Activated CD8-positive, alpha-beta T cell treated with anti-CD3 and anti-CD28 coated beads for 36 hours (primary cell): Measurements from ENCODE around the gene ART1. TPM values are rescaled to one million over a fixed set of nuclear protein-coding genes. Genes with fewer than 3 reads are reported as not detected.
"Not testable (repeated sequence)": the region's sequence is repeated elsewhere in the genome, so short reads cannot be mapped to it uniquely, and the experiment has no call there.

ENCODE experiments used
- ATAC-seq: fragments of 200-7000 bp; cut with Tn5 transposase; one replicate; pipeline ENCODE4 v1.10.0; 2021; ENCODE audit warnings: mild to moderate bottlenecking, moderate library complexity
- CTCF ChIA-PET: fragments of 350-600 bp; sonication (Branson Sonifier 250); formaldehyde crosslinking; loops from one replicate; lab custom pipeline; 2021; ENCODE audit warnings: antibody characterized with exemption; lab: Charles Lee
- POLR2A ChIA-PET: fragments of 350-600 bp; sonication (Branson Sonifier 250); formaldehyde crosslinking; loops from one replicate; lab custom pipeline; 2021; ENCODE audit warnings: antibody characterized with exemption; lab: Charles Lee
- DNase-seq: peaks from one replicate; pipeline ENCODE4 v3.0.0-alpha.2; 2020
- H3K27ac Mint-ChIP-seq: one replicate; pipeline ENCODE4 v1.8.0; 2021; ENCODE audit warnings: mild to moderate bottlenecking, mixed read lengths
- H3K27me3 Mint-ChIP-seq: one replicate; pipeline ENCODE4 v1.8.0; 2021; ENCODE audit warnings: mixed read lengths
- H3K36me3 Mint-ChIP-seq: one replicate; pipeline ENCODE4 v1.8.0; 2021; ENCODE audit warnings: low read depth, mixed read lengths
- H3K4me1 Mint-ChIP-seq: one replicate; pipeline ENCODE4 v1.8.0; 2021; ENCODE audit warnings: low read depth, mixed read lengths
- H3K4me3 Mint-ChIP-seq: one replicate; pipeline ENCODE4 v1.8.0; 2021; ENCODE audit warnings: mild to moderate bottlenecking, moderate library complexity, mixed read lengths
- H3K9me3 Mint-ChIP-seq: one replicate; pipeline ENCODE4 v1.8.0; 2021; ENCODE audit warnings: mixed read lengths
- CTCF ChIP-seq: fragments of 200-600 bp; IDR thresholded peaks from one replicate; pipeline ENCODE4 v1.8.0; 2022; ENCODE audit warnings: antibody characterized with exemption, mild to moderate bottlenecking
- intact Hi-C: fragments of 100-400 bp; cut with micrococcal nuclease; formaldehyde crosslinking; loops from one replicate; pipeline ENCODE4 v1.10.0; 2022
- total RNA-seq, 2 experiments: library from RNA; stranded (reverse); gene quantifications; one replicate each; pipeline ENCODE4 v1.2.3, GENCODE V29; 2021

ART1 gene, protein sequence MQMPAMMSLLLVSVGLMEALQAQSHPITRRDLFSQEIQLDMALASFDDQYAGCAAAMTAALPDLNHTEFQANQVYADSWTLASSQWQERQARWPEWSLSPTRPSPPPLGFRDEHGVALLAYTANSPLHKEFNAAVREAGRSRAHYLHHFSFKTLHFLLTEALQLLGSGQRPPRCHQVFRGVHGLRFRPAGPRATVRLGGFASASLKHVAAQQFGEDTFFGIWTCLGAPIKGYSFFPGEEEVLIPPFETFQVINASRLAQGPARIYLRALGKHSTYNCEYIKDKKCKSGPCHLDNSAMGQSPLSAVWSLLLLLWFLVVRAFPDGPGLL
- total RNA-seq = not detected

DNA sequence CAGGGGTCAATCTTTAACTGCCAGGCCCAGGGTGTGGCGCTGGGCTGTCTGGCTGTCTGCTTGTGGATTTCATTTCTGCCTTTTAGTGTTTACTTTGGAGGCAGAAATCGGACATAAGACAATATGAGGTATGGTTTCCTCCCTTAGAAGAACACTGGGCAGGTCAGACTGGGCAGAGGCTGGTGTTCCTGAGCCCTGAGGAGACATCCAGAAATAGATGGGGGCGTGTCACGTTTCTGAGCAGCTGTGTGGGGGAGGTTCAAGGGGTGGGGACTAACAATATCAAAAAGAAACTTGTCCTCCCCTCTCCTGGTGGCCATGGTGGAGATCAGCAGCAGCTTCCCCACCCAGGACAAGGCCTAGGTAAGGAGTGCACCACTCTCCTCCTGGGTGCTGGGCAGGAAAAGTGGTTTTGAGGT, at the start of gene ART1:
Gene ART1, plus strand, starts transcription at position 312 of the 419 bp plus-strand sequence. CDS start 14,086 bp downstream, outside the sequence.
- no peak for DNase-seq
- no peak within 1 kb of the TSS for H3K27ac Mint-ChIP-seq
- no peaks in the 10 kb centered on the region for H3K9me3 Mint-ChIP-seq
- POLR2A ChIA-PET = no interaction called here
- H3K4me1 Mint-ChIP-seq = peaks cover 9% of the 10 kb centered on the region
- H3K4me3 Mint-ChIP-seq = no peak within 1 kb of the TSS
- CTCF ChIA-PET = no interaction called here
- intact Hi-C loops = no loop called here
- H3K27me3 Mint-ChIP-seq = peaks cover 51% of the 10 kb centered on the region
- no peak for TF ChIP-seq CTCF
- peak; percentile 17 for ATAC-seq
- no peaks in the 10 kb centered on the region for H3K36me3 Mint-ChIP-seq

GRCh38 chr11:3597743-3598142, 47.2 kb upstream of the ART1 start:
- CTCF ChIA-PET, H3K36me3 Mint-ChIP-seq, intact Hi-C loops, DNase-seq, H3K4me1 Mint-ChIP-seq, H3K9me3 Mint-ChIP-seq, H3K4me3 Mint-ChIP-seq, H3K27me3 Mint-ChIP-seq, ATAC-seq, H3K27ac Mint-ChIP-seq, POLR2A ChIA-PET: not testable (repeated sequence)

- H3K27me3 Mint-ChIP-seq, H3K4me1 Mint-ChIP-seq, ATAC-seq, H3K27ac Mint-ChIP-seq, H3K36me3 Mint-ChIP-seq, intact Hi-C loops, H3K9me3 Mint-ChIP-seq, DNase-seq, POLR2A ChIA-PET, H3K4me3 Mint-ChIP-seq, CTCF ChIA-PET: not testable (repeated sequence)
These were observed 44.7 kb upstream of the ART1 start for GRCh38 chr11:3600201-3600600.

DNA sequence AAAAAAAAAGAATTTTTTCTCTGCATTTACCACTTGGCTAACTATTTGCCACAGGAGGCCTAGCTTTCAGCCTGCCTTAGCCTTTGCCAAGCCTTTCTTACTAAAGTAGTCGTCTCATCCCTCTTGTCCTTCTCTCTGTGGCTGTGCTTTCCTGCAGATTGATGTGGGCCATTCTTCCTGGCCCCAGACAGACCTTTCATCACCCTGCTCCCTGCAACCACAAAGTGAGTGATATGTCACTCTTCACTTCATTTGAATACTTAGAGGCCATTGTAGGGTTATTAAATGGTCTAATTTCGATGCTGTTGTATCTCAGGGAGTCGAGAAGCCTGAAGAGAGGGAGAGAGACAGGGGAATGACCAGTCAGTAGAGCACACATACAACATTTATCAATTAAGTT, 40.8 kb upstream of the ART1 start:
- DNase-seq (no peak), ATAC-seq (no peak)
- ChIA-PET POLR2A (no interaction called here), CTCF (no interaction called here)
- intact Hi-C loops = no loop called here
- no peak overlapping the region for H3K4me3 Mint-ChIP-seq
- H3K27me3 Mint-ChIP-seq = no peaks in the 10 kb centered on the region
- TF ChIP-seq CTCF = no peak
- H3K4me1 Mint-ChIP-seq = no peaks in the 10 kb centered on the region
- H3K27ac Mint-ChIP-seq = no peak overlapping the region
- H3K36me3 Mint-ChIP-seq = no peaks in the 10 kb centered on the region
- H3K9me3 Mint-ChIP-seq = no peaks in the 10 kb centered on the region

DNA sequence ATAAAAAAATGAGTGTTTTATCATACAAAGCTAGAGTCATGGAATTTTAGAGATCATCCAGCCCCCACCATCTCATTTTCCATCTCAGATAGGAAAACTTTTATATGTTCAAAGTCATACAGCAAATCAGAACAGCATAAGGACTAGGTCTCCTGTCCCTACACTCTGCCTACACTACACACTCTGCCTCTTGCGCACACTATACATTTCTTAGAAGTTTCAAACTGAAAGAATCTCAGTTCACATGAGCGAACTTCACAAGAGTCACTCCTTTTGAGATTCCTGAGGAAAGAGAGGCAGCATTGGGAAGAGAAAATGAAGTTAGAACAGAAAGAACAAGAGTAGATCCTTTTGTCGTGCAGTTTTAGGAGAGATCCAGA, 39.7 kb upstream of the ART1 start:
- TF ChIP-seq CTCF = no peak
- ChIA-PET CTCF (no interaction called here), POLR2A (no interaction called here)
- Mint-ChIP-seq H3K4me1 (no peaks in the 10 kb centered on the region), H3K27me3 (no peaks in the 10 kb centered on the region), H3K4me3 (no peak overlapping the region), H3K36me3 (no peaks in the 10 kb centered on the region), H3K9me3 (no peaks in the 10 kb centered on the region), H3K27ac (no peak overlapping the region)
- ATAC-seq (no peak), DNase-seq (no peak)
- intact Hi-C loops = no loop called here

DNA sequence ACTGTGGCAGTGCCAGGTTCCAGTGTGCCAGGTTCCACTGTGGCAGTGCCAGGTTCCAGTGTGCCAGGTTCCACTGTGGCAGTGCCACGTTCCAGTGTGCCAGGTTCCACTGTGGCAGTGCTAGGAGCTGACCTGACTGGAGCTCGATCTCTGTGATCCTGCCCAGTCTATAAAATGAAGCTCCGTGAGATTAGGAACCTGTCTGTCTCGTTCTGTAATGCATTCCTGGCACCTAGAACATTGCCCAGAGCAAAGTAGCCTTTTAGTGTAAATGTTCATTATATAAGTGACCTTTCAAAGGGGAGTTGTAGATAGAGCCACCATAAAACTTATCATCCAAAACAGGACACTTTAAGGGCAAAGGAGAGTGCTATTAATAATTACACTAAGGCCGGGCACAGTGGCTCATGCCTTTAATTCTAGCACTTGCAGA, 39.1 kb upstream of the ART1 start:
- H3K9me3 Mint-ChIP-seq = no peaks in the 10 kb centered on the region
- no peaks in the 10 kb centered on the region for H3K4me1 Mint-ChIP-seq
- H3K27me3 Mint-ChIP-seq = no peaks in the 10 kb centered on the region
- no peak for TF ChIP-seq CTCF
- CTCF ChIA-PET = no interaction called here
- POLR2A ChIA-PET = no interaction called here
- no peak overlapping the region for H3K27ac Mint-ChIP-seq
- intact Hi-C loops = no loop called here
- no peak overlapping the region for H3K4me3 Mint-ChIP-seq
- ATAC-seq = no peak
- DNase-seq = no peak
- H3K36me3 Mint-ChIP-seq = no peaks in the 10 kb centered on the region
